Measurements from ENCODE around the gene PPP6R2.
"Not testable (repeated sequence)": the region's sequence is repeated elsewhere in the genome, so short reads cannot be mapped to it uniquely, and the experiment has no call there.

The PPP6R2 gene

GRCh38 chr22:50403701-50404101, 60.6 kb downstream of the PPP6R2 start:
- no peak for DNase-seq

- DNase-seq, result no peak
These were observed 63.5 kb downstream of the PPP6R2 start for GRCh38 chr22:50406416-50407170.

- DNase-seq, result no peak
These were observed 65.2 kb downstream of the PPP6R2 start for GRCh38 chr22:50408311-50408710.

- DNase-seq, result not testable (repeated sequence)
These were observed 65.8 kb downstream of the PPP6R2 start for GRCh38 chr22:50408954-50409353.

GRCh38 chr22:50414476-50415248, 71.5 kb downstream of the PPP6R2 start:
- DNase-seq, result no peak

GRCh38 chr22:50415426-50415825, 72.3 kb downstream of the PPP6R2 start:
- DNase-seq, result no peak

- no peak for DNase-seq
These were observed 73.9 kb downstream of the PPP6R2 start for GRCh38 chr22:50416996-50417395.

GRCh38 chr22:50417411-50418210, 74.5 kb downstream of the PPP6R2 start:
- DNase-seq, result no peak

GRCh38 chr22:50418624-50419023, 75.5 kb downstream of the PPP6R2 start:
- no peak for DNase-seq

- DNase-seq, result no peak
These were observed 76.0 kb downstream of the PPP6R2 start for GRCh38 chr22:50419116-50419515.

GRCh38 chr22:50420015-50420414, 76.9 kb downstream of the PPP6R2 start:
- no peak for DNase-seq

- DNase-seq, result no peak
These were observed 77.5 kb downstream of the PPP6R2 start for GRCh38 chr22:50420581-50420980.

- no peak for DNase-seq
These were observed 78.9 kb downstream of the PPP6R2 start for GRCh38 chr22:50422046-50422445.

GRCh38 chr22:50422961-50423815, 80.1 kb downstream of the PPP6R2 start:
- no peak for DNase-seq

GRCh38 chr22:50423956-50424355, 80.8 kb downstream of the PPP6R2 start:
- no peak for DNase-seq

- no peak for DNase-seq
These were observed 82.2 kb downstream of the PPP6R2 start for GRCh38 chr22:50425179-50425916.

GRCh38 chr22:50432131-50432876, 89.2 kb downstream of the PPP6R2 start:
- no peak for DNase-seq

- not testable (repeated sequence) for DNase-seq
These were observed 89.9 kb downstream of the PPP6R2 start for GRCh38 chr22:50432877-50433510.

GRCh38 chr22:50434849-50435248, 91.7 kb downstream of the PPP6R2 start:
- DNase-seq, result no peak

- DNase-seq, result no peak
These were observed 92.3 kb downstream of the PPP6R2 start for GRCh38 chr22:50435291-50436014.
